ENCODE data around the gene C1orf52.

GRCh38 chr1:85267313-85267712 is 7.9 kb upstream of the C1orf52 start:
- TF ChIP-seq EZH2 (optimal IDR thresholded peaks at IDR 0.05; ENCODE audit: low read depth, low read length) (no peak), CTCF (IDR thresholded peaks at IDR 0.05; ENCODE audit: low read length) (no peak)
